ENCODE data around the gene SCAMP4.

SCAMP4 gene

GRCh38 chr19:1956868-1957492 is 51.8 kb downstream of the SCAMP4 start:
- TF ChIP-seq ZFP69B (tag by site-specific recombination; IDR thresholded peaks at IDR 0.05) (no peak), ZNF350 (tag by site-specific recombination; IDR thresholded peaks at IDR 0.05) (no peak), ZBTB8A (tag by site-specific recombination; IDR thresholded peaks at IDR 0.05) (no peak), ZNF530 (tag by site-specific recombination; IDR thresholded peaks at IDR 0.05; ENCODE audit: low read depth) (no peak), ZNF580 (tag by site-specific recombination; IDR thresholded peaks at IDR 0.05) (no peak)

GRCh38 chr19:1957562-1958248 is 52.5 kb downstream of the SCAMP4 start:
- TF ChIP-seq OVOL3 (tag by site-specific recombination; IDR thresholded peaks at IDR 0.05) (no peak), SCRT1 (tag by site-specific recombination; IDR thresholded peaks at IDR 0.05; ENCODE audit: borderline replicate concordance) (no peak), HIC1 (tag by site-specific recombination; IDR thresholded peaks at IDR 0.05) (peak; percentile 80), ZNF677 (tag by site-specific recombination; IDR thresholded peaks at IDR 0.05) (no peak), ZNF280D (tag by site-specific recombination; IDR thresholded peaks at IDR 0.05) (no peak), ZNF600 (tag by site-specific recombination; IDR thresholded peaks at IDR 0.05) (peak; percentile 34; the same call in 1 of the 2 replicates), RBAK (tag by site-specific recombination; IDR thresholded peaks at IDR 0.05) (no peak), ZIC2 (tag by site-specific recombination; IDR thresholded peaks at IDR 0.05) (peak; percentile 73), KLF8 (tag by site-specific recombination; IDR thresholded peaks at IDR 0.05) (no peak), ZBTB17 (tag by site-specific recombination; IDR thresholded peaks at IDR 0.05) (no peak), ZNF391 (tag by site-specific recombination; IDR thresholded peaks at IDR 0.05; ENCODE audit: borderline replicate concordance, low read depth) (no peak), GLI4 (tag by site-specific recombination; IDR thresholded peaks at IDR 0.05) (no peak), ZBTB11 (tag by site-specific recombination; conservative IDR thresholded peaks at IDR 0.05; ENCODE audit: low read depth) (no peak), ZSCAN4 (tag by site-specific recombination; IDR thresholded peaks at IDR 0.05) (no peak)
- ChIA-PET CTCF (no interaction called here), POLR2A (no interaction called here)
- Histone ChIP-seq H3K36me3 (ENCODE audit: control insufficient read depth in 2 of 2, insufficient read depth in 1 of 2, low read length in 2 of 2) (peaks cover 0 to 11% of the 10 kb centered on the region in 2 experiments; a peak in 2 of 3 replicates), H3K4me3 (ENCODE audit: low read depth, low read length) (no peak overlapping the region), H3K27ac (ENCODE audit: extremely low read depth, low read depth, low read length) (no peak overlapping the region), H3K4me1 (ENCODE audit: control insufficient read depth, insufficient read depth, low read length) (no peaks in the 10 kb centered on the region), H3K9me3 (ENCODE audit: control insufficient read depth, insufficient read depth, low read depth, low read length) (no peaks in the 10 kb centered on the region)

More at GRCh38 chr19:1956868-1957492, 51.8 kb downstream of the SCAMP4 start:
- no peak overlapping the region for H3K27ac ChIP-seq (ENCODE audit: extremely low read depth, low read depth, low read length)
- ChIA-PET POLR2A (no interaction called here), CTCF (no interaction called here)
- H3K9me3 ChIP-seq (ENCODE audit: control insufficient read depth, insufficient read depth, low read depth, low read length) = no peaks in the 10 kb centered on the region
- H3K36me3 ChIP-seq (ENCODE audit: control insufficient read depth in 2 of 2, insufficient read depth in 1 of 2, low read length in 2 of 2) = peaks cover 0 to 16% of the 10 kb centered on the region in 2 experiments; a peak in 2 of 3 replicates
- H3K4me3 ChIP-seq (ENCODE audit: low read depth, low read length) = no peak overlapping the region
- no peaks in the 10 kb centered on the region for H3K4me1 ChIP-seq (ENCODE audit: control insufficient read depth, insufficient read depth, low read length)

Measured in HEK293 (cell line).